A549 (cell line): ENCODE results near the gene CCDC34. TPM values are rescaled to one million over a fixed set of nuclear protein-coding genes. Genes with fewer than 3 reads are reported as not detected.

Experiments used
- ATAC-seq, 2 experiments: fragments of 200-7000 bp in 1 of 2; fragments of >200 bp in 1 of 2; cut with Nextera tagmentation in 1 of 2; cut with Tn5 transposase in 1 of 2; 3 replicates each; pipeline versions ENCODE4 v1.8.0 to v1.9.1; 2018 to 2020; ENCODE audit warnings: mild to moderate bottlenecking in 1 of 2, moderate library complexity in 1 of 2
- CTCF ChIA-PET: fragments of 300-600 bp; sonication (Branson Sonifier 250); formaldehyde crosslinking; extraction: SDS; loops from one replicate; lab custom pipeline; 2021; ENCODE audit warnings: antibody characterized with exemption, inconsistent platforms; lab: Yijun Ruan, JAX
- POLR2A ChIA-PET: fragments of 350-600 bp; formaldehyde crosslinking; extraction: SDS; loops from one replicate; lab custom pipeline; 2021; ENCODE audit warnings: antibody characterized with exemption, inconsistent platforms; lab: Yijun Ruan, JAX
- DNase-seq, 2 experiments: peaks; one replicate each; pipeline versions ENCODE4 v3.0.0 to v3.0.0-alpha.2; 2011 to 2016; ENCODE audit warnings: low read depth in 1 of 2, low spot score in 1 of 2
- FAIRE-seq: peaks from 2 replicates; lab custom pipeline; 2011; peaks lifted over from hg19 to GRCh38; lab: Jason Lieb, UNC
- H3K27ac ChIP-seq, 2 experiments: fragments of >200 bp; sonication (Bioruptor Twin); formaldehyde crosslinking; 3 replicates each; pipeline ENCODE4 v1.5.1; 2016 to 2017
- H3K4me1 ChIP-seq: fragments of >200 bp; sonication (Bioruptor Twin); formaldehyde crosslinking; 3 replicates; pipeline ENCODE4 v1.6.1; 2016
- H3K4me2 ChIP-seq: fragments of >200 bp; sonication (Bioruptor Twin); formaldehyde crosslinking; 3 replicates; pipeline ENCODE4 v1.6.1; 2016
- H3K4me3 ChIP-seq: fragments of >200 bp; sonication (Bioruptor Twin); formaldehyde crosslinking; 3 replicates; pipeline ENCODE4 v1.5.1; 2016
- H3K9me3 ChIP-seq: fragments of >200 bp; sonication (Bioruptor Twin); formaldehyde crosslinking; 3 replicates; pipeline ENCODE4 v1.6.1; 2016
- ATOH8 ChIP-seq: fragments of 250-450 bp; sonication (Bioruptor Pico); IDR thresholded peaks from 2 replicates; pipeline ENCODE4 v1.5.0; 2020; ENCODE audit warnings: low read depth, mild to moderate bottlenecking, moderate library complexity
- CBX8 ChIP-seq: fragments of 200-600 bp; sonication (generic); IDR thresholded peaks from 2 replicates; pipeline ENCODE4 v1.6.1; 2016
- CEBPB ChIP-seq, 2 experiments: fragments of >200 bp in 1 of 2; sonication (Bioruptor Twin) in 1 of 2; formaldehyde crosslinking in 1 of 2; IDR thresholded peaks; 2 replicates each; pipeline ENCODE4 v1.6.1; 2012 to 2016
- CHD4 ChIP-seq: fragments of 200-600 bp; sonication (generic); IDR thresholded peaks from 2 replicates; pipeline ENCODE4 v1.6.1; 2016; ENCODE audit warnings: antibody characterized with exemption, mild to moderate bottlenecking, borderline replicate concordance
- E2F6 ChIP-seq: IDR thresholded peaks from 2 replicates; pipeline ENCODE4 v1.6.1; 2012; ENCODE audit warnings: low read depth, borderline replicate concordance
- EHMT2 ChIP-seq: fragments of 200-600 bp; sonication (generic); IDR thresholded peaks from 2 replicates; pipeline ENCODE4 v1.6.1; 2016; ENCODE audit warnings: antibody characterized with exemption, low read depth, mild to moderate bottlenecking, moderate library complexity
- FOXS1 ChIP-seq: fragments of 250-450 bp; sonication (Bioruptor Pico); IDR thresholded peaks from 2 replicates; pipeline ENCODE4 v1.5.0; 2020; ENCODE audit warnings: mild to moderate bottlenecking, moderate library complexity
- GATA3 ChIP-seq: IDR thresholded peaks from 2 replicates; pipeline ENCODE4 v1.6.1; 2012; ENCODE audit warnings: borderline replicate concordance
- HDAC2 ChIP-seq: fragments of 200-600 bp; sonication (generic); IDR thresholded peaks from 2 replicates; pipeline ENCODE4 v1.6.1; 2016
- HOXB13 ChIP-seq: fragments of 250-450 bp; sonication (Bioruptor Pico); IDR thresholded peaks from 2 replicates; pipeline ENCODE4 v1.5.0; 2020; ENCODE audit warnings: low read depth, mild to moderate bottlenecking, moderate library complexity
- MAFK ChIP-seq: fragments of 450-650 bp; IDR thresholded peaks from 2 replicates; pipeline ENCODE4 v1.6.1; 2014; ENCODE audit not compliant: partially characterized antibody
- MAX ChIP-seq: IDR thresholded peaks from 2 replicates; pipeline ENCODE4 v1.6.1; 2012
- MYC ChIP-seq: IDR thresholded peaks from 2 replicates; pipeline ENCODE4 v1.6.1; 2012; ENCODE audit warnings: mild to moderate bottlenecking, inconsistent platforms, low read length, improper control_type of control experiment, borderline replicate concordance
- POLR2A ChIP-seq: IDR thresholded peaks from 2 replicates; pipeline ENCODE4 v1.6.1; 2012; ENCODE audit warnings: mild to moderate bottlenecking, low read length
- POLR2AphosphoS2 ChIP-seq: conservative IDR thresholded peaks from 2 replicates; pipeline ENCODE4 v1.6.1; 2012; ENCODE audit warnings: low read length, improper control_type of control experiment, inconsistent platforms
- RCOR1 ChIP-seq: fragments of 150-350 bp; IDR thresholded peaks from 2 replicates; pipeline ENCODE4 v1.6.1; 2014; ENCODE audit warnings: antibody characterized with exemption, low read length, low read depth
- SMC3 ChIP-seq: fragments of >200 bp; sonication (Bioruptor Twin); formaldehyde crosslinking; IDR thresholded peaks from 3 replicates; pipeline ENCODE4 v1.6.1; 2018; ENCODE audit warnings: inconsistent platforms
- TFCP2L1 ChIP-seq: fragments of 250-450 bp; sonication (Bioruptor Pico); IDR thresholded peaks from 2 replicates; pipeline ENCODE4 v1.5.0; 2021; ENCODE audit warnings: mild to moderate bottlenecking
- ZNF302 ChIP-seq: fragments of 250-450 bp; sonication (Bioruptor Pico); IDR thresholded peaks from 2 replicates; pipeline ENCODE4 v1.9.0; 2021; ENCODE audit warnings: inconsistent platforms, mild to moderate bottlenecking, moderate library complexity
- ZSCAN20 ChIP-seq: fragments of 250-450 bp; sonication (Bioruptor Pico); IDR thresholded peaks from 2 replicates; pipeline ENCODE4 v1.8.0; 2022; ENCODE audit warnings: mild to moderate bottlenecking, moderate library complexity
- WGBS: methylation state at CpG from one replicate; pipeline ENCODE4 v1.1.6; 2017; ENCODE audit errors: missing lambda C conversion rate; 5-methylcytosine and 5-hydroxymethylcytosine counted together
- polyA plus RNA-seq, 4 experiments: library from polyadenylated mRNA; depleted of rRNA in 3 of 4; stranded (reverse); fragments of >200 nt; fragmentation: RNase III in 1 of 4; extraction: RNeasy Plus Mini Kit Qiagen cat#74134 plus additional on column Dnase treatment in 1 of 4; gene quantifications; 2 replicates in 3 of 4; 3 replicates in 1 of 4; pipeline ENCODE4 v1.2.3, GENCODE V29; 2011 to 2017

The CCDC34 gene
- polyA plus RNA-seq, 2 of the 4 experiments (the other 2 are of a cell fraction), result 32.0 to 35.9 TPM

GRCh38 chr11:27315836-27316235 lies 47.2 kb downstream of the CCDC34 start:
- H3K4me2 ChIP-seq, result no peak overlapping the region
- 93% methylated on average over 1 of the region's 1 CpG for WGBS
- no peak for ATAC-seq
- ChIA-PET CTCF (interaction anchor here (1.1 to 2.9 kb wide), 4 partner anchors 11 to 170 kb away, joined by 3 to 11 read pairs (median 6); no protein-coding TSS in a partner anchor), POLR2A (no interaction called here)
- H3K27ac ChIP-seq, result no peak overlapping the region
- TF ChIP-seq GATA3 (no peak), HOXB13 (CRISPR knock-in tag) (no peak), EHMT2 (no peak), TFCP2L1 (CRISPR knock-in tag) (no peak), CBX8 (no peak), RCOR1 (no peak)
- no peak for FAIRE-seq
- no peaks in the 10 kb centered on the region for H3K9me3 ChIP-seq
- no peak overlapping the region for H3K4me3 ChIP-seq
- no peak for DNase-seq
- H3K4me1 ChIP-seq, result peaks cover 59% of the 10 kb centered on the region

GRCh38 chr11:27313157-27313821 lies 49.7 kb downstream of the CCDC34 start:
- peaks cover 49% of the 10 kb centered on the region for H3K4me1 ChIP-seq
- peak overlapping the region; percentile 80 for H3K4me2 ChIP-seq
- TF ChIP-seq POLR2AphosphoS2, result no peak
- peak; percentile 63 for TF ChIP-seq MAFK
- no peak for ATAC-seq
- FAIRE-seq, result no peak
- DNase-seq, result no peak
- H3K4me3 ChIP-seq, result no peak overlapping the region
- H3K9me3 ChIP-seq, result no peaks in the 10 kb centered on the region
- WGBS, result 81% methylated on average over 2 of the region's 2 CpGs
- ChIA-PET POLR2A (no interaction called here), CTCF (interaction anchor here (0.7 to 2.9 kb wide), 2 partner anchors 18 to 172 kb away, joined by 3 to 11 read pairs; no protein-coding TSS in a partner anchor)
- peak overlapping the region; percentile 61 to 68 for H3K27ac ChIP-seq

- Histone ChIP-seq H3K4me1 (peaks cover 37% of the 10 kb centered on the region), H3K4me3 (peak overlapping the region; percentile 4; the same call in 1 of the 3 replicates), H3K4me2 (peak overlapping the region; percentile 80), H3K27ac (peak overlapping the region in 1 of 2 experiments; percentile 68; a peak in 5 of 6 replicates), H3K9me3 (no peaks in the 10 kb centered on the region)
- ChIA-PET CTCF (interaction anchor here (5.3 kb wide), 1 partner anchor 15 kb away, joined by 38 read pairs; no protein-coding TSS in a partner anchor), POLR2A (no interaction called here)
- TF ChIP-seq SMC3 (no peak; the same call in 2 of the 3 replicates), HDAC2 (no peak), ZNF302 (CRISPR knock-in tag) (no peak), FOXS1 (no peak), CHD4 (no peak), CEBPB (IDR thresholded peaks at IDR 0.05) (peak; percentile 79 to 95), POLR2A (no peak), GATA3 (peak; percentile 47; the same call in 1 of the 2 replicates), ZSCAN20 (CRISPR knock-in tag) (no peak), MAX (no peak)
- DNase-seq (peak; percentile 25 to 34), ATAC-seq (peak in 1 of 2 experiments; percentile 63; a peak in 3 of 6 replicates), FAIRE-seq (peak; percentile 99)
- 8% methylated on average over 2 of the region's 2 CpGs for WGBS
Observed at GRCh38 chr11:27312110-27312509, 50.9 kb downstream of the CCDC34 start.

- POLR2A ChIA-PET, result no interaction called here
- Histone ChIP-seq H3K4me3 (no peak overlapping the region), H3K4me2 (peak overlapping the region; percentile 80; the same call in 1 of the 3 replicates), H3K27ac (peak overlapping the region in 1 of 2 experiments; percentile 19; a peak in 2 of 6 replicates), H3K4me1 (peaks cover 35% of the 10 kb centered on the region), H3K9me3 (no peaks in the 10 kb centered on the region)
- CTCF ChIA-PET, result interaction anchor here (5.3 kb wide), 1 partner anchor 14 kb away, joined by 38 read pairs; no protein-coding TSS in a partner anchor
- FAIRE-seq (no peak), ATAC-seq (no peak), DNase-seq (no peak)
- TF ChIP-seq E2F6 (no peak), ATOH8 (no peak), MAX (no peak), MYC (no peak)
Observed at GRCh38 chr11:27310707-27311106, 52.3 kb downstream of the CCDC34 start.
